A549 (cell line): ENCODE measurements around the gene XRRA1. TPM values are rescaled to one million over a fixed set of nuclear protein-coding genes. Genes with fewer than 3 reads are reported as not detected.

Source experiments
- ATAC-seq, 2 experiments: fragments of 200-7000 bp in 1 of 2; fragments of >200 bp in 1 of 2; cut with Nextera tagmentation in 1 of 2; cut with Tn5 transposase in 1 of 2; 3 replicates each; pipeline versions ENCODE4 v1.8.0 to v1.9.1; 2018 to 2020; ENCODE audit warnings: mild to moderate bottlenecking in 1 of 2, moderate library complexity in 1 of 2
- CTCF ChIA-PET: fragments of 300-600 bp; sonication (Branson Sonifier 250); formaldehyde crosslinking; extraction: SDS; loops from one replicate; lab custom pipeline; 2021; ENCODE audit warnings: antibody characterized with exemption, inconsistent platforms; lab: Yijun Ruan, JAX
- POLR2A ChIA-PET: fragments of 350-600 bp; formaldehyde crosslinking; extraction: SDS; loops from one replicate; lab custom pipeline; 2021; ENCODE audit warnings: antibody characterized with exemption, inconsistent platforms; lab: Yijun Ruan, JAX
- DNase-seq, 2 experiments: peaks; one replicate each; pipeline versions ENCODE4 v3.0.0 to v3.0.0-alpha.2; 2011 to 2016; ENCODE audit warnings: low read depth in 1 of 2, low spot score in 1 of 2
- FAIRE-seq: peaks from 2 replicates; lab custom pipeline; 2011; peaks lifted over from hg19 to GRCh38; lab: Jason Lieb, UNC
- H3K27ac ChIP-seq, 2 experiments: fragments of >200 bp; sonication (Bioruptor Twin); formaldehyde crosslinking; 3 replicates each; pipeline ENCODE4 v1.5.1; 2016 to 2017
- H3K4me1 ChIP-seq: fragments of >200 bp; sonication (Bioruptor Twin); formaldehyde crosslinking; 3 replicates; pipeline ENCODE4 v1.6.1; 2016
- H3K4me2 ChIP-seq: fragments of >200 bp; sonication (Bioruptor Twin); formaldehyde crosslinking; 3 replicates; pipeline ENCODE4 v1.6.1; 2016
- H3K4me3 ChIP-seq: fragments of >200 bp; sonication (Bioruptor Twin); formaldehyde crosslinking; 3 replicates; pipeline ENCODE4 v1.5.1; 2016
- H3K9me3 ChIP-seq: fragments of >200 bp; sonication (Bioruptor Twin); formaldehyde crosslinking; 3 replicates; pipeline ENCODE4 v1.6.1; 2016
- BCL3 ChIP-seq: fragments of >200 bp; sonication (Bioruptor Twin); formaldehyde crosslinking; IDR thresholded peaks from 3 replicates; pipeline ENCODE4 v1.6.1; 2016
- BHLHE40 ChIP-seq: IDR thresholded peaks from 2 replicates; pipeline ENCODE4 v1.6.1; 2012; ENCODE audit warnings: low read depth, low read length, inconsistent platforms
- CBX8 ChIP-seq: fragments of 200-600 bp; sonication (generic); IDR thresholded peaks from 2 replicates; pipeline ENCODE4 v1.6.1; 2016
- E2F6 ChIP-seq: IDR thresholded peaks from 2 replicates; pipeline ENCODE4 v1.6.1; 2012; ENCODE audit warnings: low read depth, borderline replicate concordance
- EHF ChIP-seq: fragments of 250-450 bp; sonication (Bioruptor Pico); IDR thresholded peaks from 2 replicates; pipeline ENCODE4 v1.5.0; 2020; ENCODE audit warnings: mild to moderate bottlenecking
- ELK1 ChIP-seq: fragments of 150-350 bp; IDR thresholded peaks from 2 replicates; pipeline ENCODE4 v1.6.1; 2014; ENCODE audit warnings: low read depth, mild to moderate bottlenecking, low read length
- FOXS1 ChIP-seq: fragments of 250-450 bp; sonication (Bioruptor Pico); IDR thresholded peaks from 2 replicates; pipeline ENCODE4 v1.5.0; 2020; ENCODE audit warnings: mild to moderate bottlenecking, moderate library complexity
- GATA3 ChIP-seq: IDR thresholded peaks from 2 replicates; pipeline ENCODE4 v1.6.1; 2012; ENCODE audit warnings: borderline replicate concordance
- HDAC2 ChIP-seq: fragments of 200-600 bp; sonication (generic); IDR thresholded peaks from 2 replicates; pipeline ENCODE4 v1.6.1; 2016
- HOXA7 ChIP-seq: fragments of 250-450 bp; sonication (Bioruptor Pico); IDR thresholded peaks from 2 replicates; pipeline ENCODE4 v1.5.0; 2020; ENCODE audit warnings: mild to moderate bottlenecking, moderate library complexity
- HOXB13 ChIP-seq: fragments of 250-450 bp; sonication (Bioruptor Pico); IDR thresholded peaks from 2 replicates; pipeline ENCODE4 v1.5.0; 2020; ENCODE audit warnings: low read depth, mild to moderate bottlenecking, moderate library complexity
- JUN ChIP-seq, 2 experiments: fragments of >200 bp; sonication (Bioruptor Twin); formaldehyde crosslinking; IDR thresholded peaks; 2 replicates in 1 of 2; 3 replicates in 1 of 2; pipeline ENCODE4 v1.6.1; 2016 to 2017
- NFE2L2 ChIP-seq: fragments of 150-350 bp; conservative IDR thresholded peaks from 2 replicates; pipeline ENCODE4 v1.6.1; 2014; ENCODE audit warnings: low read length
- NPAS2 ChIP-seq: fragments of 250-450 bp; sonication (Bioruptor Pico); IDR thresholded peaks from 2 replicates; pipeline ENCODE4 v1.8.0; 2022; ENCODE audit warnings: mild to moderate bottlenecking, moderate library complexity, borderline replicate concordance
- PBX3 ChIP-seq: IDR thresholded peaks from 2 replicates; pipeline ENCODE4 v1.6.1; 2012
- POLR2A ChIP-seq: IDR thresholded peaks from 2 replicates; pipeline ENCODE4 v1.6.1; 2012; ENCODE audit warnings: mild to moderate bottlenecking, low read length
- RCOR1 ChIP-seq: fragments of 150-350 bp; IDR thresholded peaks from 2 replicates; pipeline ENCODE4 v1.6.1; 2014; ENCODE audit warnings: antibody characterized with exemption, low read length, low read depth
- SMC3 ChIP-seq: fragments of >200 bp; sonication (Bioruptor Twin); formaldehyde crosslinking; IDR thresholded peaks from 3 replicates; pipeline ENCODE4 v1.6.1; 2018; ENCODE audit warnings: inconsistent platforms
- SREBF2 ChIP-seq: fragments of 450-650 bp; IDR thresholded peaks from 2 replicates; pipeline ENCODE4 v1.6.1; 2014; ENCODE audit warnings: mild to moderate bottlenecking, moderate library complexity
- ZC3H11A ChIP-seq: fragments of 450-650 bp; IDR thresholded peaks from 2 replicates; pipeline ENCODE4 v1.6.1; 2014; ENCODE audit warnings: antibody characterized with exemption, mild to moderate bottlenecking
- ZFP36 ChIP-seq: fragments of 450-650 bp; IDR thresholded peaks from 2 replicates; pipeline ENCODE4 v1.6.1; 2014; ENCODE audit warnings: borderline replicate concordance; ENCODE audit not compliant: partially characterized antibody
- WGBS: methylation state at CpG from one replicate; pipeline ENCODE4 v1.1.6; 2017; ENCODE audit errors: missing lambda C conversion rate; 5-methylcytosine and 5-hydroxymethylcytosine counted together
- polyA plus RNA-seq, 4 experiments: library from polyadenylated mRNA; depleted of rRNA in 3 of 4; stranded (reverse); fragments of >200 nt; fragmentation: RNase III in 1 of 4; extraction: RNeasy Plus Mini Kit Qiagen cat#74134 plus additional on column Dnase treatment in 1 of 4; gene quantifications; 2 replicates in 3 of 4; 3 replicates in 1 of 4; pipeline ENCODE4 v1.2.3, GENCODE V29; 2011 to 2017

XRRA1 gene
- polyA plus RNA-seq, 2 of the 4 experiments (the other 2 are of a cell fraction) = 6.6 to 10.6 TPM

- CTCF ChIA-PET = no interaction called here
- H3K4me2 ChIP-seq = 0 out of 3 replicates have a peak overlapping the region, but pooled peaks have one; percentile 5
- WGBS = 83% methylated on average over 1 of the region's 1 CpG
- H3K4me3 ChIP-seq = no peak overlapping the region
- POLR2A ChIA-PET = no interaction called here
- peaks cover 22% of the 10 kb centered on the region; the same call in 2 of the 3 replicates for H3K4me1 ChIP-seq
- peak; percentile 24 to 74; a peak in 3 of 6 replicates for ATAC-seq
- TF ChIP-seq ZFP36 (no peak), E2F6 (no peak), PBX3 (no peak), JUN (IDR thresholded peaks at IDR 0.05) (no peak), SREBF2 (no peak), SMC3 (no peak), CBX8 (no peak), HOXA7 (CRISPR knock-in tag) (no peak), HOXB13 (no peak), ZC3H11A (no peak), RCOR1 (no peak), FOXS1 (CRISPR knock-in tag) (no peak), ELK1 (no peak), NPAS2 (CRISPR knock-in tag) (no peak), EHF (CRISPR knock-in tag) (no peak), NFE2L2 (no peak)
- H3K9me3 ChIP-seq = peaks cover 12% of the 10 kb centered on the region; the same call in 2 of the 3 replicates
- H3K27ac ChIP-seq = no peak overlapping the region
- no peak for DNase-seq
- no peak for FAIRE-seq
Observed at GRCh38 chr11:74819400-74819799, 129.5 kb downstream of the XRRA1 start.

DNA sequence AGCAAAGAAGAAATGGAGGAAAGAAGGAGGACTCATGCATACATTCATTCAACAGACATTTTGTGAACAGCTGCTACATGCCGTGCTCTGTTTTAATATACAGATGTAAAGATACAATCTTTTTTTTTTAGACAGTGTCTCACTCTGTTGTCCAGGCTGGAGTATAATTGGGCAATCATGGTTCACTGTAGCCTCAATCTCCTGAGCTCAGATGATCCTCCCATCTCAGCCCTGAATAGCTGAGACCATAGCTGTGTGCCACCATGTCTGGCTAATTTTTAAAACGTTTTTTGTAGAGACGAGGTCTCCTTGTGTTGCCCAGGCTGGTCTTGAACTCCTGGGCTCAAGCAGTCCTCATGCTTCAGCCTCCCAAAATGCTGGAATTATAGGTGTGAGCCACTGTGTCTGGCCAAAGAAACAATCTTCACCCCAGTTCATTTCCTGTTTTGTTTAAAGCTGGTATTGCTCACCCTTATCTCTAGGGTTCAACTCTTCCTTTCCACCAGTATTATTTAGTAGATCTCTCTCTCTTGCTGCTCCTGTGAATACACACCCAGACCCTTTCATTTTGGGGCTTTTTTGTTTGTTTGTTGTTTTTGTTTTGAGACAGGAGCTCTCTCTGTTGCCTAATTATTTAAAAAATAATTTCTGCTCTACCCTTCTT, 130.5 kb downstream of the XRRA1 start:
- 80% methylated on average over 3 of the region's 3 CpGs for WGBS

More for the DNA sequence above, 130.5 kb downstream of the XRRA1 start:
- peaks cover 2% of the 10 kb centered on the region; the same call in 1 of the 3 replicates for H3K9me3 ChIP-seq
- no peak overlapping the region for H3K4me3 ChIP-seq
- CTCF ChIA-PET = no interaction called here
- H3K4me1 ChIP-seq = peaks cover 22% of the 10 kb centered on the region; the same call in 2 of the 3 replicates
- DNase-seq = no peak
- no peak overlapping the region for H3K4me2 ChIP-seq
- TF ChIP-seq POLR2A (no peak), HDAC2 (no peak), GATA3 (no peak), BHLHE40 (no peak), ZC3H11A (no peak), BCL3 (no peak), E2F6 (no peak), NPAS2 (CRISPR knock-in tag) (no peak)
- FAIRE-seq = no peak
- POLR2A ChIA-PET = no interaction called here
- H3K27ac ChIP-seq = no peak overlapping the region
- ATAC-seq = no peak
